Heart left ventricle (tissue), 16 donors: ENCODE measurements around the gene SNTB2. TPM values are rescaled to one million over a fixed set of nuclear protein-coding genes. Genes with fewer than 3 reads are reported as not detected.
A peak's percentile ranks its signal among the peaks of the same experiment; 100 is the strongest.
"Not testable (repeated sequence)": the region's sequence is repeated elsewhere in the genome, so short reads cannot be mapped to it uniquely, and the experiment has no call there.

Experiments used
- ATAC-seq, 4 donors: fragments of 200-7000 bp; cut with Tn5 transposase; one replicate each; pipeline ENCODE4 v1.9.1; 2020 to 2022; ENCODE audit warnings: moderate library complexity in 4 of 4, mild to moderate bottlenecking in 3 of 4, moderate number of reproducible peaks in 1 of 4
- DNase-seq, 5 donors: peaks; one replicate each; pipeline ENCODE4 v3.0.0-alpha.2; 2020
- H3K27ac ChIP-seq, 12 donors: fragments of 200-600 bp; sonication (generic) in 4 of 12; one replicate each; pipeline versions ENCODE4 v1.5.0 to v1.8.0; 2016 to 2022; ENCODE audit warnings: mild to moderate bottlenecking in 2 of 12
- H3K27me3 ChIP-seq, 9 donors: fragments of 200-600 bp; sonication (generic) in 2 of 9; one replicate each; pipeline versions ENCODE4 v1.5.1 to v1.8.0; 2016 to 2022; ENCODE audit warnings: mild to moderate bottlenecking in 3 of 9
- H3K36me3 ChIP-seq, 9 donors: fragments of 200-600 bp; sonication (generic) in 2 of 9; one replicate each; pipeline versions ENCODE4 v1.5.0 to v1.8.0; 2018 to 2022; ENCODE audit warnings: mild to moderate bottlenecking in 2 of 9
- H3K4me1 ChIP-seq, 12 donors: fragments of 200-600 bp; sonication (generic) in 4 of 12; one replicate each; pipeline versions ENCODE4 v1.5.0 to v1.8.0; 2016 to 2022; ENCODE audit warnings: mild to moderate bottlenecking in 3 of 12
- H3K4me3 ChIP-seq, 12 donors: fragments of 200-600 bp; sonication (generic) in 4 of 12; one replicate each; pipeline versions ENCODE4 v1.5.0 to v1.8.0; 2017 to 2022; ENCODE audit warnings: mild to moderate bottlenecking in 9 of 12, moderate library complexity in 4 of 12
- H3K9me3 ChIP-seq, 12 donors: fragments of 200-600 bp; sonication (generic) in 4 of 12; one replicate each; pipeline versions ENCODE4 v1.5.0 to v1.8.0; 2016 to 2022; ENCODE audit warnings: mild to moderate bottlenecking in 1 of 12
- CTCF ChIP-seq, 12 donors: fragments of 200-600 bp; sonication (generic) in 4 of 12; IDR thresholded peaks; one replicate each; pipeline versions ENCODE4 v1.5.0 to v1.8.0; 2018 to 2022; ENCODE audit warnings: antibody characterized with exemption in 12 of 12, mild to moderate bottlenecking in 5 of 12
- POLR2A ChIP-seq, 2 donors: fragments of 450-650 bp; IDR thresholded peaks; one replicate each; pipeline ENCODE4 v1.6.1; 2017; ENCODE audit warnings: antibody characterized with exemption in 2 of 2, mild to moderate bottlenecking in 2 of 2, moderate library complexity in 2 of 2
- WGBS, 4 donors: extraction: QIAGEN DNeasy Blood & Tissue Kit in 2 of 4; methylation state at CpG; one replicate each; pipeline versions ENCODE4 v1.1.5 to v1.1.7; 2013 to 2018; 5-methylcytosine and 5-hydroxymethylcytosine counted together
- intact Hi-C, 10 donors: fragments of 100-400 bp; cut with DNase I; formaldehyde crosslinking; loops; one replicate each; pipeline versions ENCODE4 v1.11.1 to v1.14.2; 2022
- polyA plus RNA-seq, 2 donors: library from polyadenylated mRNA; stranded (reverse); fragments of 200-250 nt; gene quantifications; one replicate each; pipeline ENCODE4 v1.2.3, GENCODE V29; 2013
- total RNA-seq, 9 donors: library from RNA; depleted of rRNA in 2 of 9; stranded (reverse); fragments of >200 nt in 2 of 9; fragmentation: NEBNext Ultra II Directional in 3 of 9; extraction: Animal tissue kit (Norgen Biotek cat#: 25700) in 3 of 9; gene quantifications; one replicate each; pipeline versions ENCODE4 v1.1.0 to v1.2.4, GENCODE V29; 2016 to 2023
- donor health status: ischemic (EF 13 %, LVEDD 7.1; RV severe dilation, severe dysfunction).
- donor health status: healthy with polysubstance abuse.
- donor health status: DM: no; HTN: yes; CAD: no.
- donor health status: DM: no; HTN: no; CAD: no.
- donor health status: ischemic (EF 25% LVEDD 6.9; RV normal size, moderate dysfunction).
- donor health status: ischemic (EF 25% LVEDD 5.7; RV mildly dilated, moderate dysfunction).
- donor health status: healthy.
- donor health status: DM: yes; HTN: yes; CAD: no.
- donor health status: ischemic (EF 35%, LVEDD 5.7; RV mildly dilated, moderate dysfunction).
- donor health status: nonischemic (EF 11% LVEDD 7.7; RV severe dilation, severe dysfunction).
- donor health status: DM: yes; HTN: yes; CAD: no.
- donor health status: PGD.
- donor health status: ischemic (EF 29% LVEDD 5.4; RV normal size, mild dysfunction).
- donor health status: nonischemic (EF 23%, LVEDD 6.1; RV moderate dilation, normal function).

The SNTB2 gene
- total and polyA plus RNA-seq, 11 donors: 2.2 to 28.5 (median 13.0) TPM

DNA sequence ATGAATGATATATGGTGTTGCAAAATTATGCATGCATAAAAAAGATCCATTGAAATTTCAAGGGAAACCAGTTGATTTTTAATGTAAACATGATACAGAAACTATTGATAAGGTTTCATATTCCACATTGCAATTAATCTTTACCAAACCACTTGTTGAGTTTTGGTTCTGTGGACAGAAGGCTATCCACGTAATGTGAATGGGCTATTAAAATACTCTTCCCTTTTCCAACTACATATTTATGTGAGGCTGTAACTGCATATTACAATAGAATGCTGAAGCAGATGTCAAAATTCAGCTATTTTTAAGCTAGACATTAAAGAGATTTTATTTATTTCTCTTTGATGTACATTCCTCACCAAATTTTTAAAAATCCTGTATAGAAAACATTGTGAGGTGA is 90.4 kb downstream of the SNTB2 start:
- no peak overlapping the region for H3K4me3 ChIP-seq
- peaks cover 0 to 26% (median 6%) of the 10 kb centered on the region in 12 donors for H3K4me1 ChIP-seq
- 35 to 86% (median 79%) methylated on average over 1 of the region's 1 CpG for WGBS, 4 donors
- no peak for DNase-seq
- ATAC-seq: no peak
- intact Hi-C loops: no loop called here
- H3K27me3 ChIP-seq: no peaks in the 10 kb centered on the region
- peaks cover 0 to 11% (median 0%) of the 10 kb centered on the region in 9 donors for H3K36me3 ChIP-seq
- no peak for TF ChIP-seq CTCF (IDR thresholded peaks at IDR 0.05)
- H3K27ac ChIP-seq: peak overlapping the region in 3 of 12 donors; percentile 4 to 48 (median 7)
- H3K9me3 ChIP-seq: no peaks in the 10 kb centered on the region

GRCh38 chr16:69283851-69284250 is 96.9 kb downstream of the SNTB2 start:
- H3K27ac ChIP-seq: no peak overlapping the region
- H3K27me3 ChIP-seq: no peaks in the 10 kb centered on the region
- no peak overlapping the region for H3K4me3 ChIP-seq
- ATAC-seq: no peak
- DNase-seq: no peak
- H3K9me3 ChIP-seq: no peaks in the 10 kb centered on the region
- peaks cover 0 to 41% (median 16%) of the 10 kb centered on the region in 9 donors for H3K36me3 ChIP-seq
- H3K4me1 ChIP-seq: peaks cover 0 to 14% (median 6%) of the 10 kb centered on the region in 12 donors
- intact Hi-C loops: loop anchor here in 1 of 10 donors (10.0 kb wide), 1 partner anchor 749 kb away; the partner anchor contains the start of gene ZFP90
- 76 to 82% (median 78%) methylated on average over 4 of the region's 4 CpGs for WGBS, 4 donors
- no peak for TF ChIP-seq POLR2A (IDR thresholded peaks at IDR 0.05)
- TF ChIP-seq CTCF (IDR thresholded peaks at IDR 0.05): no peak

DNA sequence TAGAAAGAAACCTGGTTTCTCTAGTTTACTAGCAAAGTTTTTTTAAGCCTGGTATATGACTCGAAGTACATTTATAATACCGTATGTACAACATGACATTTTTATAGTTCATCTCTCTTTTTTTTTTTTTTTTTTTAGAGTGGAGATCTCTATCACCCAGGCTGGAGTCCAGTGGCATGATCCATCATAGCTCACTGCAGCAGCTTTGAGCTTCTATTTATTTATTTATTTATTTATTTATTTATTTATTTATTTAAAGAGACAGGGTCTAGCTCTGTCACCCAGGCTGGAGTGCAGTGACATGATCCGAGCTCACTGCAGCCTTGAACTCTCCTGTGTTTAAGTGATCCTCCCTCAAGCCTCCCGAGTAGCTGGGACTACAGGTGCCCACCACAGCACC is 98.3 kb downstream of the SNTB2 start:
- Histone ChIP-seq H3K36me3 (peaks cover 0 to 44% (median 18%) of the 10 kb centered on the region in 9 donors), H3K27ac (no peak overlapping the region), H3K4me1 (peaks cover 0 to 14% (median 6%) of the 10 kb centered on the region in 12 donors), H3K9me3 (no peaks in the 10 kb centered on the region), H3K4me3 (no peak overlapping the region), H3K27me3 (no peaks in the 10 kb centered on the region)
- TF ChIP-seq POLR2A (IDR thresholded peaks at IDR 0.05) (no peak), CTCF (IDR thresholded peaks at IDR 0.05) (no peak)
- intact Hi-C loops: loop anchor here in 3 of 10 donors (5.0 to 10.0 kb wide), 3 partner anchors 133 to 758 kb away; partner anchors contain the start of gene ZFP90 (in 1 of the 3)
- ATAC-seq (no peak), DNase-seq (no peak)
- WGBS, 4 donors: 91 to 96% (median 93%) methylated on average over 4 of the region's 4 CpGs

DNA sequence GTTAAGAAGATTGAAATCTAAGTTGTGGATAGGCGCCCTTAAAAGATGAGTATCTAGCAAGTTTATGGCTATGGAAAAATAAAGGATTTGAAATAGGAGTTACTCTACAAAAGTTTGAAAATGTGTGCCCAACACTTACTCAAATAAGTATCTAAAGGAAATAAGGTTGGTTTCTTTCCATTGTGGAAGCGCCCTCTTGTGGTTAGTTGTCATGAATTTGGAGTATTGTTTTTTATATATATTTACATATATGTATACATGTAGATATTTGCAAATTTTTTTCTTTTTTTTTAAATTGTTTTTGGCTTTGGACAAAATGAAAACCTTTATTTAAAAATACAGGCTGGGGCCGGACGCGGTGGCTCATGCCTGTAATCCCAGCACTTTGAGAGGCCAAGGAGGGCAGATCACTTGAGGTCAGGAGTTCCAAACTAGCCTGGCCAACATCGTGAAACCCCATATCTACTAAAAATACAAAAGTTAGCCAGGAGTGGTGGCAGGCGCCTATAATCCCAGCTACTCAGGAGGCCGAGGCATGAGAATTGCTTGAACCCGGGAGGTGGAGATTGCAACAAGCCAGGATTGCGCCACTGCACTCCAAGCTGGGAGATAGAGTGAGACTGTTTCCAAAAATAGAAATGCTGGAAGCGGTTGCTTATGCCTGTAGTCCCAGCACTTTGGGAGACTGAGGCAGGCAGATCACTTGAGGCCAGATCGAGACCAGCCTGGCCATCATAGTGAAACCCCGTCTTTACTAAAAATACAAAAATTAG is 100.2 kb downstream of the SNTB2 start:
- H3K36me3 ChIP-seq: peaks cover 0 to 52% (median 18%) of the 10 kb centered on the region in 9 donors
- no peak overlapping the region for H3K27ac ChIP-seq
- no peak overlapping the region for H3K4me3 ChIP-seq
- WGBS, 4 donors: 38 to 46% (median 43%) methylated on average over 13 of the region's 13 CpGs
- ATAC-seq: peak; percentile 54 to 87 (median 81)
- no peaks in the 10 kb centered on the region for H3K9me3 ChIP-seq
- TF ChIP-seq POLR2A (IDR thresholded peaks at IDR 0.05): no peak
- TF ChIP-seq CTCF (IDR thresholded peaks at IDR 0.05): peak; percentile 57 to 83 (median 72)
- H3K27me3 ChIP-seq: no peaks in the 10 kb centered on the region
- intact Hi-C loops: loop anchor here (1.0 to 10.0 kb wide), 5 partner anchors 135 to 760 kb away; partner anchors contain the start of gene ZFP90 (in 1 of the 10)
- peak in 3 of 5 donors; percentile 22 to 69 (median 53) for DNase-seq
- H3K4me1 ChIP-seq: peaks cover 0 to 14% (median 6%) of the 10 kb centered on the region in 12 donors

DNA sequence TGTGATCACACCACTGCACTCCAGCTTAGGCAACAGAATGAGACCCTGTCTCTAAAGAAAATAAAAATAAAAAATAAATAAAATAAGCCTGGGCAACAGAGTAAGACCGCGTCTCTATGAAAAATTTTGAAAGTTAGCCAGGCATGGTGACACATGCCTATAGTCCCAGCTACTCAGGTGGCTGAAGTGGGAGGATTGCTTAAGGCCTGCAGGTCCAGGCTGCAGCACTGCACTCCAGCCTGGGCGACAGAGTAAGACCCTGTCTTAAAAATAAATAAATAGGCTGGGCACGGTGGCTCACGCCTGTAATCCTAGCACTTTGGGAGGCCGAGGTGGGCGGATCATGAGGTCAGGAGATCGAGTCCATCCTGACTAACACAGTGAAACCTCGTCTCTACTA is 104.7 kb downstream of the SNTB2 start:
- WGBS, 4 donors: 94 to 97% (median 95%) methylated on average over 9 of the region's 9 CpGs
- Histone ChIP-seq H3K36me3 (peaks cover 0 to 21% (median 0%) of the 10 kb centered on the region in 9 donors), H3K4me1 (peaks cover 0 to 10% (median 5%) of the 10 kb centered on the region in 12 donors)
- H3K4me3 ChIP-seq, H3K27ac ChIP-seq, intact Hi-C loops, DNase-seq, H3K9me3 ChIP-seq, ATAC-seq, H3K27me3 ChIP-seq: not testable (repeated sequence)
